ENCODE measurements around the gene SLC10A3.

The SLC10A3 gene

GRCh38 chrX:154437971-154438893 lies 52.2 kb downstream of the SLC10A3 start:
- DNase-seq (ENCODE audit: low read depth), result no peak

All from stimulated activated CD8-positive, alpha-beta memory T cell treated with anti-CD3 and anti-CD28 coated beads, Interleukin-15, amount 100 ng/mL, for 1 hour (primary cell).